GM12878 (cell line): ENCODE data around the gene AP2A2. TPM values are rescaled to one million over a fixed set of nuclear protein-coding genes. Genes with fewer than 3 reads are reported as not detected.

Experiments
- polyA plus RNA-seq, 11 experiments: library from polyadenylated mRNA; depleted of rRNA in 4 of 11; unstranded in 6 of 11; stranded (reverse) in 5 of 11; fragments of >200 nt; fragmentation: Nextera tagmentation in 4 of 11; fragmentation: Illumina TruSeq in 1 of 11; extraction: Ambion mirVana in 4 of 11; extraction: Trizol in 1 of 11; gene quantifications; 1 replicate in 1 of 11; 2 replicates in 10 of 11; pipeline versions ENCODE4 v1.2.1 to v1.2.3, GENCODE V29; 2011 to 2016; ENCODE audit warnings: inconsistent platforms in 2 of 11, missing spikeins in 2 of 11, low read depth in 1 of 11
- small RNA-seq: library from RNA; depleted of rRNA; stranded (forward); fragments of <200 nt; gene quantifications from one replicate; pipeline ENCODE3, GENCODE V24; 2014
- total RNA-seq, 4 experiments: library from RNA; depleted of rRNA in 3 of 4; stranded (reverse); fragments of >200 nt in 3 of 4; fragmentation: Illumina TruSeq in 1 of 4; extraction: Trizol in 1 of 4; gene quantifications; 2 replicates each; pipeline versions ENCODE4 v1.2.1 to v1.2.3, GENCODE V29; 2013 to 2021

The AP2A2 gene
- total and polyA plus RNA-seq, 10 of the 15 experiments (the other 5 are each of a cell fraction or from before 2014, with no cell fraction given): 0.58 to 48.8 (median 18.2) TPM

Small RNA genes lying within 50 kb of the gene (small RNA-seq; reads per million reads assigned to genes)
- not detected for gene RNU6-1025P

Other genes starting within 250 kb of the AP2A2 start
Only the 7 nearest of the 18 such genes appear.
- 9.3 and 9.8 TPM in 2 replicates for gene PNPLA2, start 107.0 kb upstream of the AP2A2 start, total RNA-seq (2014; rRNA removed)
- gene PNPLA2, start 107.0 kb upstream of the AP2A2 start, total RNA-seq (2014; rRNA removed; fragmentation: Illumina TruSeq; extraction: Trizol): 2.5 and 4.2 TPM in 2 replicates
- 33.4 and 34.0 TPM in 2 replicates for gene PNPLA2, start 107.0 kb upstream of the AP2A2 start, total RNA-seq (2021)
- gene PNPLA2, start 107.0 kb upstream of the AP2A2 start, polyA plus RNA-seq (2011; rRNA removed): 1.7 and 5.1 TPM in 2 replicates
- gene PNPLA2, start 107.0 kb upstream of the AP2A2 start, polyA plus RNA-seq (2014; fragmentation: Illumina TruSeq; extraction: Trizol): 1.5 and 6.4 TPM in 2 replicates
- gene PNPLA2, start 107.0 kb upstream of the AP2A2 start, polyA plus RNA-seq (2014; fragmentation: Nextera tagmentation; extraction: Ambion mirVana): under 1 TPM; 0.19 to 0.62 TPM
- 18.3 and 26.5 TPM in 2 replicates for gene PNPLA2, start 107.0 kb upstream of the AP2A2 start, polyA plus RNA-seq (2014; rRNA removed)
- gene PNPLA2, start 107.0 kb upstream of the AP2A2 start, polyA plus RNA-seq (2016; fragmentation: Nextera tagmentation; extraction: Ambion mirVana): 10 to 100 TPM; 15.5 to 16.1 TPM
- gene CRACR2B, start 98.0 kb upstream of the AP2A2 start, total RNA-seq (2014; rRNA removed): 19.2 and 20.1 TPM in 2 replicates
- 3.0 and 3.7 TPM in 2 replicates for gene CRACR2B, start 98.0 kb upstream of the AP2A2 start, total RNA-seq (2014; rRNA removed; fragmentation: Illumina TruSeq; extraction: Trizol)
- gene CRACR2B, start 98.0 kb upstream of the AP2A2 start, total RNA-seq (2021): 29.6 and 32.6 TPM in 2 replicates
- 3.3 and 8.8 TPM in 2 replicates for gene CRACR2B, start 98.0 kb upstream of the AP2A2 start, polyA plus RNA-seq (2011; rRNA removed)
- gene CRACR2B, start 98.0 kb upstream of the AP2A2 start, polyA plus RNA-seq (2014; fragmentation: Illumina TruSeq; extraction: Trizol): 0.43 and 4.4 TPM in 2 replicates
- under 1 TPM; 0.10 to 0.31 TPM for gene CRACR2B, start 98.0 kb upstream of the AP2A2 start, polyA plus RNA-seq (2014; fragmentation: Nextera tagmentation; extraction: Ambion mirVana)
- gene CRACR2B, start 98.0 kb upstream of the AP2A2 start, polyA plus RNA-seq (2014; rRNA removed): 33.7 and 44.0 TPM in 2 replicates
- gene CRACR2B, start 98.0 kb upstream of the AP2A2 start, polyA plus RNA-seq (2016; fragmentation: Nextera tagmentation; extraction: Ambion mirVana): 10 to 100 TPM; 16.6 to 17.0 TPM
- gene CD151, start 92.9 kb upstream of the AP2A2 start, total RNA-seq (2014; rRNA removed): 26.2 and 37.1 TPM in 2 replicates
- 11.1 and 17.6 TPM in 2 replicates for gene CD151, start 92.9 kb upstream of the AP2A2 start, total RNA-seq (2014; rRNA removed; fragmentation: Illumina TruSeq; extraction: Trizol)
- 28.6 and 31.7 TPM in 2 replicates for gene CD151, start 92.9 kb upstream of the AP2A2 start, total RNA-seq (2021)
- 19.9 and 39.6 TPM in 2 replicates for gene CD151, start 92.9 kb upstream of the AP2A2 start, polyA plus RNA-seq (2011; rRNA removed)
- 1.5 and 9.4 TPM in 2 replicates for gene CD151, start 92.9 kb upstream of the AP2A2 start, polyA plus RNA-seq (2014; fragmentation: Illumina TruSeq; extraction: Trizol)
- 1 to 10 TPM in 1 of 2 experiments, under 1 TPM in 1; 0.52 to 1.4 TPM for gene CD151, start 92.9 kb upstream of the AP2A2 start, polyA plus RNA-seq (2014; fragmentation: Nextera tagmentation; extraction: Ambion mirVana)
- gene CD151, start 92.9 kb upstream of the AP2A2 start, polyA plus RNA-seq (2014; rRNA removed): 40.1 and 41.7 TPM in 2 replicates
- 10 to 100 TPM in 1 of 2 experiments, 1 to 10 TPM in 1; 9.4 to 11.7 TPM for gene CD151, start 92.9 kb upstream of the AP2A2 start, polyA plus RNA-seq (2016; fragmentation: Nextera tagmentation; extraction: Ambion mirVana)
- 366 and 432 TPM in 2 replicates for gene POLR2L, start 83.3 kb upstream of the AP2A2 start, total RNA-seq (2014; rRNA removed)
- gene POLR2L, start 83.3 kb upstream of the AP2A2 start, total RNA-seq (2014; rRNA removed; fragmentation: Illumina TruSeq; extraction: Trizol): 60.2 and 68.7 TPM in 2 replicates
- 133 and 137 TPM in 2 replicates for gene POLR2L, start 83.3 kb upstream of the AP2A2 start, total RNA-seq (2021)
- 13.7 and 44.2 TPM in 2 replicates for gene POLR2L, start 83.3 kb upstream of the AP2A2 start, polyA plus RNA-seq (2011; rRNA removed)
- gene POLR2L, start 83.3 kb upstream of the AP2A2 start, polyA plus RNA-seq (2014; fragmentation: Illumina TruSeq; extraction: Trizol): 2.2 and 23.1 TPM in 2 replicates
- 100 to 1,000 TPM in 1 of 2 experiments, 10 to 100 TPM in 1; 68.8 to 117 TPM for gene POLR2L, start 83.3 kb upstream of the AP2A2 start, polyA plus RNA-seq (2014; fragmentation: Nextera tagmentation; extraction: Ambion mirVana)
- gene POLR2L, start 83.3 kb upstream of the AP2A2 start, polyA plus RNA-seq (2014; rRNA removed): 318 and 463 TPM in 2 replicates
- 100 to 1,000 TPM; 439 to 497 TPM for gene POLR2L, start 83.3 kb upstream of the AP2A2 start, polyA plus RNA-seq (2016; fragmentation: Nextera tagmentation; extraction: Ambion mirVana)
- gene TSPAN4, start 83.0 kb upstream of the AP2A2 start, total RNA-seq (2014; rRNA removed): 9.3 and 10.1 TPM in 2 replicates
- gene TSPAN4, start 83.0 kb upstream of the AP2A2 start, total RNA-seq (2014; rRNA removed; fragmentation: Illumina TruSeq; extraction: Trizol): 2.3 and 2.7 TPM in 2 replicates
- gene TSPAN4, start 83.0 kb upstream of the AP2A2 start, total RNA-seq (2021): 8.7 and 9.0 TPM in 2 replicates
- 6.5 and 13.4 TPM in 2 replicates for gene TSPAN4, start 83.0 kb upstream of the AP2A2 start, polyA plus RNA-seq (2011; rRNA removed)
- gene TSPAN4, start 83.0 kb upstream of the AP2A2 start, polyA plus RNA-seq (2014; fragmentation: Illumina TruSeq; extraction: Trizol): 0.96 TPM in 1 of 2 replicates, not detected in the other
- under 1 TPM in 1 of 2 experiments, not detected in 1; 0.37 TPM for gene TSPAN4, start 83.0 kb upstream of the AP2A2 start, polyA plus RNA-seq (2014; fragmentation: Nextera tagmentation; extraction: Ambion mirVana)
- gene TSPAN4, start 83.0 kb upstream of the AP2A2 start, polyA plus RNA-seq (2014; rRNA removed): 11.6 and 14.0 TPM in 2 replicates
- gene TSPAN4, start 83.0 kb upstream of the AP2A2 start, polyA plus RNA-seq (2016; fragmentation: Nextera tagmentation; extraction: Ambion mirVana): 1 to 10 TPM; 7.6 to 8.5 TPM
- 20.7 and 30.2 TPM in 2 replicates for gene CHID1, start 15.1 kb upstream of the AP2A2 start, total RNA-seq (2014; rRNA removed)
- 15.5 and 16.7 TPM in 2 replicates for gene CHID1, start 15.1 kb upstream of the AP2A2 start, total RNA-seq (2014; rRNA removed; fragmentation: Illumina TruSeq; extraction: Trizol)
- gene CHID1, start 15.1 kb upstream of the AP2A2 start, total RNA-seq (2021): 48.5 and 54.2 TPM in 2 replicates
- 15.5 and 30.1 TPM in 2 replicates for gene CHID1, start 15.1 kb upstream of the AP2A2 start, polyA plus RNA-seq (2011; rRNA removed)
- gene CHID1, start 15.1 kb upstream of the AP2A2 start, polyA plus RNA-seq (2014; fragmentation: Illumina TruSeq; extraction: Trizol): 11.1 and 20.2 TPM in 2 replicates
- 10 to 100 TPM in 1 of 2 experiments, 1 to 10 TPM in 1; 4.8 to 10.1 TPM for gene CHID1, start 15.1 kb upstream of the AP2A2 start, polyA plus RNA-seq (2014; fragmentation: Nextera tagmentation; extraction: Ambion mirVana)
- gene CHID1, start 15.1 kb upstream of the AP2A2 start, polyA plus RNA-seq (2014; rRNA removed): 38.9 and 40.2 TPM in 2 replicates
- gene CHID1, start 15.1 kb upstream of the AP2A2 start, polyA plus RNA-seq (2016; fragmentation: Nextera tagmentation; extraction: Ambion mirVana): 10 to 100 TPM; 63.3 to 75.2 TPM
- not detected in 2 replicates for gene MUC6, start 110.8 kb downstream of the AP2A2 start, total RNA-seq (2014; rRNA removed)
- not detected in 2 replicates for gene MUC6, start 110.8 kb downstream of the AP2A2 start, total RNA-seq (2014; rRNA removed; fragmentation: Illumina TruSeq; extraction: Trizol)
- 0.03 and 0.19 TPM in 2 replicates for gene MUC6, start 110.8 kb downstream of the AP2A2 start, total RNA-seq (2021)
- not detected in 2 replicates for gene MUC6, start 110.8 kb downstream of the AP2A2 start, polyA plus RNA-seq (2011; rRNA removed)
- gene MUC6, start 110.8 kb downstream of the AP2A2 start, polyA plus RNA-seq (2014; fragmentation: Illumina TruSeq; extraction: Trizol): not detected in 2 replicates
- not detected for gene MUC6, start 110.8 kb downstream of the AP2A2 start, polyA plus RNA-seq (2014; fragmentation: Nextera tagmentation; extraction: Ambion mirVana)
- 0.03 TPM in 1 of 2 replicates, not detected in the other for gene MUC6, start 110.8 kb downstream of the AP2A2 start, polyA plus RNA-seq (2014; rRNA removed)
- not detected for gene MUC6, start 110.8 kb downstream of the AP2A2 start, polyA plus RNA-seq (2016; fragmentation: Nextera tagmentation; extraction: Ambion mirVana)